GM12872 (cell line): ENCODE data around the gene NAA40.

Experiments
- CTCF ChIP-seq: IDR thresholded peaks from 3 replicates; pipeline ENCODE4 v1.5.1; 2011; ENCODE audit warnings: low read depth, mild to moderate bottlenecking, low read length, moderate library complexity; ENCODE audit not compliant: insufficient read depth

The NAA40 gene

GRCh38 chr11:63997104-63997700 is 58.4 kb downstream of the NAA40 start:
- no peak for TF ChIP-seq CTCF

GRCh38 chr11:63997801-63998337 is 59.1 kb downstream of the NAA40 start:
- no peak for TF ChIP-seq CTCF

- no peak for TF ChIP-seq CTCF
These were observed 60.0 kb downstream of the NAA40 start for GRCh38 chr11:63998558-63999348.

GRCh38 chr11:63999349-64000025 is 60.7 kb downstream of the NAA40 start:
- TF ChIP-seq CTCF: no peak

- peak; percentile 71 for TF ChIP-seq CTCF
These were observed 61.4 kb downstream of the NAA40 start for GRCh38 chr11:64000026-64000739.

- TF ChIP-seq CTCF: no peak
These were observed 62.1 kb downstream of the NAA40 start for GRCh38 chr11:64000740-64001483.
